Activated T-cell treated with anti-CD3 and anti-CD28 coated beads, Interleukin-2, amount 50 U/mL, for 1 hour (primary cell): ENCODE measurements around the gene CNTROB.

ENCODE experiments used
- DNase-seq: peaks from one replicate; pipeline ENCODE4 v3.0.0-alpha.2; 2020

The CNTROB gene

DNA sequence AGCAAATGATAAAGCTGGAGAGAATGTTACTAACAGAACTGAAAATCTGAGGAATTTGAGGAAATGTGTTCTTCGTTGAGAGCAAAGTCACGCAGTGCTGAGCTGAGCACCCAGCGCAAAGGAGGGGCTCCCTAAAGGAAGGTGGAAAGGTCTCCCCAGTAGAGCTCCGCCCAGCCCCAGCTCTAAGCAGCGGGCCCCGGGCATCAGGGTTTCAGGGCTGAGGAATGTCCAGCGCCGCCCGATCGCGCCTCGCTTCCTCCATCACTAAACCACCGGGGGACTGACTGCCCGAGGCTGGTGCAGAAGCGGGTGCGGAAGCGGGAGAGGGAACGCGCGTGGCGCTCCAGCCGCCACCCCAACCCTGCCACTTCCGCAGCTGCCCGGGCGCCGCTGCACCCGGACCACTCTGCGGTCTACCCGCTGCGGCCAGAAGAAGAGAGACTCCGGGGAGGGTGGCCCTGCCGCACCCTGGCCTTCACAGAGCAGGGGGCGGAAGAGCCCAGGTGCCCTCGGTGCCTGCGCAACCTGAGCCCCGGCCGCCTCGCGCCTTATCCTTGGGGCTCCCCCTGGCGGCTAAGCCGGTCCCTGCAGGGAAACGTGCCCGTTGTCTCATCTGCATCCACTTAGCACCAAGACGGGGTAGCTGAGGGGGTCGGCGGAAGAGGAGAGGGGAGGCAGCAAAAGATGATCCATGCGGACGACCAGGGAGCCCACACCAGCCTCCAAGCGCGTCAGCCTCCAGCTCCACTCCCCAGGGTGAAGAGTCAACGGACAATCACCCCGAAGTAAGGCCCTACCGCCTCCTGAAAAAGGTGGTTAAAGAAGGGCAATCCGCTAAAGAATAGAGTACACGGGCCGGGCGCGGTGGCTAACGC lies 58.0 kb downstream of the CNTROB start:
- DNase-seq, result peak; percentile 98

DNA sequence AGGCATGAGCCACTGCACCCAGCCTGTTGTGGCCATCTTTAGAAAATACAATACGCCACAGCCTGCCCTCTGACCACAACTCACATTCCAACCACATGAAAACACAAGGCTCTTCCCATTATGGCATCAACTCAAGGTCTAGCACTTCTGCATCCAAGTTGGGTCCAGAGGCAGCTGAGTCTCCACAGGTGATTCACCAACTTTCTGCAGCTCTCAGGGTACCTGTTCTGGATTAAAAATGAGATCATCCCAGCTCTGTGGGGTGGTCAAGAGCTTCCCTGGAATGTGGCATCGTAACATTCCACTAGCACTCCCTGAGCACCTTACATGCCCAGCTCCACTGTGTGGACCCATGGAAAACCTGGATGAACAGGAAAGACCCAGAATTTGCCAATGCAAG lies 60.5 kb downstream of the CNTROB start:
- DNase-seq, result no peak

DNA sequence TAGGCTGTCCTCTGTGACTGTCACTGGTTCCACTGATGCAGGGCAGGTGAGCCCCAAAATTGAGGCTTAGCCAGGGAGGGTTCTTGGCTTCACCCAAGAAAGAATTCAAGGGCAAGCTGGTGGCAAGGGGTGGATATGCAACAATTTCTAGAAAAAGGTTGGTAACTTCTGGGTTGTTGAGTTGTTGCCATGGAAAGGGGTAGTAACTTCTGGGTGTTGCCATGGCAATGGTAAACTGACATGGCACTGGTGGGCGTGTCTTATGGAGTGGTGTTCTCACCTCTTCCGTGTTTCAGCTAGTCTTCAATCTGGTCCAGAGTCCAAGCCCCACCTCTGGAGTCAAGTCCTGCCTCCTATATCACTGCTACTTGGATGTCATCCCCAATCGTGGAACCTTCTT lies 60.9 kb downstream of the CNTROB start:
- DNase-seq, result no peak

DNA sequence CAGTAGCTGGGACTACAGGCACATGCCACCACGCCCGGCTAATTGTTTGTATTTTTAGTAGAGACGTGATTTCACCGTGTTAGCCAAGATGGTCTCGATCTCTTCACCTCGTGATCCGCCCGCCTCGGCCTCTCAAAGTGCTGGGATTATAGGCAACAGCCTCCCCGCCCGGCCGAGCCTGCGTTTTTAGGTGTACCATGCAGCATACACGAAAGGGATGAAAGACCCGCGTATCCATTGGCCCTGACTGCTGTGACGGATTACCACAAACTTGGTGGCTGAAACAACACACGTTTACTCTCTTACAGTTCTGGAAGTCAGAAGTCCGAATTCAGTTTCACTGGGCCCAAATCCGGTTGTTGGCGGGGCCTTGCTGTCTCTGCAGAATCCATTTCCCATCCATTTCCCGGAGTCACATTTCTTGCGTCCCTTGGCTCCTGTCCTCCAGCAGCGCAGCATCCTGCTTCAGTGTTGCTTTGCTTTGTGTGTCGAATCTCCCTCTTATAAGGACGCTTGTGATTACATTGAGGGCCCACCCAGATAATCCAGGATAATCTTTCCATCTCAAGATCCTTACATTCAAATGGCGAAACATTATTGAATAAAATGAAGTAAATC lies 62.1 kb downstream of the CNTROB start:
- DNase-seq, result no peak

DNA sequence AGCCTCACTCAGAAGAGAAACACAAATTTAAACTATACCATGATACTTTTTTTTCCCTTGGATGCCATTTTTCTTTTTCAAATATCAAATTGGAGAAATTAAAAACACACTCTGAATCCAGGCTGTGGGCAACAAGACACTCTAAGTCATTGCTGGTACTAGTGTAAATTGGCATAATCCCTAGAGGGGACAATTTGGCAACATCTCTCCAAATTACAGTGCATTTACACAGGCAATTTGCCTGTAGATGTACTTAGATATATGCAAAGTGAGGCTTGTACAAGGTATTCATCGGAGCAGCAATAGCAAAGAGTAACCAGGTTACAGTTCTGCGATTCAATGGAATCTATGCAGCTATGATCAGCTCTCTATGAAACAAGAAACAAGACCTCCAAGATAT lies 63.7 kb downstream of the CNTROB start:
- DNase-seq, result no peak

DNA sequence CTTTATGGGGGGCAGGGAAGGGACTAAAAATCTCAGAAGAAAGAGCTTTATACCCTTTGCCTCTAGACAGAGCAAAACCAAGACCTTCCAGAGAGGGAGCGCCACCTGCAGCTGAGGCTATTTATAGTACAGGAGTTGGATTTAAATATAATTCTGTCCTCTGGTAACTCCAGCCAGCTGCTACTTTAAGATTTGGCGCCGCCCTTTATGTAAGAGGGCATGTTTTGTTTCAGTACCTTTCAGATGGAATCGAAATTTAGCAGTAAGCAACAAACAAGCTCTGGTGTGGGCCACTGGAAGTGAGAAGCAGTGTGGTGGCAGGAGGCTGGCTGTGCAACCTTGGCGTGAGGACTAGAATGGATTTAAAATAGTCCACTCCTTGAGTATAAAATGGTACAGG lies 65.2 kb downstream of the CNTROB start:
- DNase-seq, result no peak
